H9 (cell line): ENCODE measurements around the gene CD300E. TPM values are rescaled to one million over a fixed set of nuclear protein-coding genes. Genes with fewer than 3 reads are reported as not detected.

Experiments
- DNase-seq: peaks from one replicate; pipeline ENCODE4 v3.0.0-alpha.2; 2017
- H2AFZ ChIP-seq: one replicate; pipeline ENCODE4 v1.6.1; 2013; ENCODE audit warnings: mild to moderate bottlenecking, low read length, control low read depth, moderate library complexity
- H2AK5ac ChIP-seq: 2 replicates; pipeline ENCODE4 v1.6.1; 2013; ENCODE audit warnings: low read length, control low read depth, mixed read lengths; ENCODE audit not compliant: insufficient read length
- H2BK120ac ChIP-seq: one replicate; pipeline ENCODE4 v1.6.1; 2013; ENCODE audit warnings: low read depth, mild to moderate bottlenecking, low read length, control low read depth, inconsistent platforms; ENCODE audit not compliant: poor library complexity, severe bottlenecking
- H2BK12ac ChIP-seq: 2 replicates; pipeline ENCODE4 v1.6.1; 2013; ENCODE audit warnings: low read length, control low read depth, mixed read lengths, low read depth; ENCODE audit not compliant: insufficient read length
- H2BK15ac ChIP-seq: 2 replicates; pipeline ENCODE4 v1.6.1; 2013; ENCODE audit warnings: low read depth, low read length, control low read depth
- H2BK20ac ChIP-seq: one replicate; pipeline ENCODE4 v1.6.1; 2013; ENCODE audit warnings: low read depth, mild to moderate bottlenecking, low read length, control low read depth, inconsistent platforms; ENCODE audit not compliant: poor library complexity, severe bottlenecking
- H2BK5ac ChIP-seq: 2 replicates; pipeline ENCODE4 v1.6.1; 2013; ENCODE audit warnings: low read length, control low read depth, mixed read lengths; ENCODE audit not compliant: insufficient read length
- H3K14ac ChIP-seq: 2 replicates; pipeline ENCODE4 v1.6.1; 2013; ENCODE audit warnings: low read length, control low read depth; ENCODE audit not compliant: insufficient read depth
- H3K18ac ChIP-seq: 2 replicates; pipeline ENCODE4 v1.6.1; 2013; ENCODE audit warnings: low read depth, mild to moderate bottlenecking, mixed read lengths, low read length, control low read depth; ENCODE audit not compliant: insufficient read length
- H3K23ac ChIP-seq: 2 replicates; pipeline ENCODE4 v1.6.1; 2013; ENCODE audit warnings: low read length, control low read depth, mixed read lengths, low read depth; ENCODE audit not compliant: insufficient read length
- H3K23me2 ChIP-seq: 2 replicates; pipeline ENCODE4 v1.6.1; 2013; ENCODE audit warnings: low read depth, mild to moderate bottlenecking, mixed read lengths, low read length, control low read depth; ENCODE audit not compliant: insufficient read length, poor library complexity, severe bottlenecking
- H3K27ac ChIP-seq: 2 replicates; pipeline ENCODE4 v1.5.1; 2013; ENCODE audit warnings: low read length, control low read depth, mixed read lengths, low read depth; ENCODE audit not compliant: insufficient read length
- H3K27me3 ChIP-seq: 2 replicates; pipeline ENCODE4 v1.6.1; 2013; ENCODE audit warnings: low read length, control low read depth, inconsistent platforms; ENCODE audit not compliant: insufficient read depth
- H3K4ac ChIP-seq: 2 replicates; pipeline ENCODE4 v1.6.1; 2013; ENCODE audit warnings: low read depth, mild to moderate bottlenecking, control low read depth, inconsistent platforms, low read length, moderate library complexity
- H3K4me1 ChIP-seq: 2 replicates; pipeline ENCODE4 v1.6.1; 2013; ENCODE audit warnings: low read length, control low read depth, inconsistent platforms; ENCODE audit not compliant: insufficient read depth
- H3K4me2 ChIP-seq: 2 replicates; pipeline ENCODE4 v1.6.1; 2013; ENCODE audit warnings: low read length, control low read depth, mixed read lengths; ENCODE audit not compliant: insufficient read length, insufficient read depth
- H3K56ac ChIP-seq: 2 replicates; pipeline ENCODE4 v1.6.1; 2013; ENCODE audit warnings: low read depth, mild to moderate bottlenecking, mixed read lengths, low read length, control low read depth; ENCODE audit not compliant: insufficient read length
- H3K79me1 ChIP-seq: 2 replicates; pipeline ENCODE4 v1.6.1; 2013; ENCODE audit warnings: low read depth, mild to moderate bottlenecking, moderate library complexity, low read length, control low read depth, inconsistent platforms; ENCODE audit not compliant: insufficient read depth, poor library complexity, severe bottlenecking
- H3K79me2 ChIP-seq: 2 replicates; pipeline ENCODE4 v1.6.1; 2013; ENCODE audit warnings: low read length, control low read depth, inconsistent platforms; ENCODE audit not compliant: insufficient read depth
- H3K9ac ChIP-seq: 2 replicates; pipeline ENCODE4 v1.6.1; 2013; ENCODE audit warnings: low read length, control low read depth, mixed read lengths; ENCODE audit not compliant: insufficient read length; ENCODE audit errors: extremely low read depth
- H3K9me3 ChIP-seq: one replicate; pipeline ENCODE4 v1.6.1; 2013; ENCODE audit warnings: low read depth, low read length, inconsistent platforms; ENCODE audit not compliant: control insufficient read depth
- H3T11ph ChIP-seq: one replicate; pipeline ENCODE4 v1.6.1; 2013; ENCODE audit warnings: mild to moderate bottlenecking, low read length, control low read depth, inconsistent platforms
- H4K20me1 ChIP-seq: one replicate; pipeline ENCODE4 v1.6.1; 2013; ENCODE audit not compliant: control insufficient read depth, insufficient read length, insufficient read depth
- H4K5ac ChIP-seq: 2 replicates; pipeline ENCODE4 v1.6.1; 2013; ENCODE audit warnings: low read depth, mild to moderate bottlenecking, mixed read lengths, low read length, control low read depth; ENCODE audit not compliant: insufficient read length
- H4K8ac ChIP-seq: replicated peaks from 2 replicates; pipeline ENCODE4 v1.6.1; 2013; ENCODE audit warnings: low read length, control low read depth, mixed read lengths, low read depth; ENCODE audit not compliant: insufficient read length
- H4K91ac ChIP-seq: 2 replicates; pipeline ENCODE4 v1.6.1; 2013; ENCODE audit warnings: low read depth, mild to moderate bottlenecking, moderate library complexity, mixed read lengths, low read length, control low read depth; ENCODE audit not compliant: insufficient read length
- H3K27ac Mint-ChIP-seq, 3 experiments: 2 replicates in 2 of 3; 3 replicates in 1 of 3; pipeline ENCODE4 v1.8.0; 2020 to 2021; ENCODE audit warnings: mixed read lengths in 3 of 3, mild to moderate bottlenecking in 1 of 3, moderate library complexity in 1 of 3
- H3K27me3 Mint-ChIP-seq: 2 replicates; pipeline ENCODE4 v1.8.0; 2021; ENCODE audit warnings: low read depth, mild to moderate bottlenecking, moderate library complexity, mixed read lengths
- H3K36me3 Mint-ChIP-seq, 3 experiments: 2 replicates in 2 of 3; 3 replicates in 1 of 3; pipeline ENCODE4 v1.8.0; 2020 to 2021; ENCODE audit warnings: low read depth in 3 of 3, mixed read lengths in 3 of 3; ENCODE audit not compliant: insufficient read depth in 1 of 3
- H3K4me1 Mint-ChIP-seq, 2 experiments: 2 replicates each; pipeline ENCODE4 v1.8.0; 2020; ENCODE audit warnings: mixed read lengths in 2 of 2
- H3K4me3 Mint-ChIP-seq, 2 experiments: 2 replicates in 1 of 2; 3 replicates in 1 of 2; pipeline ENCODE4 v1.8.0; 2020 to 2021; ENCODE audit warnings: mild to moderate bottlenecking in 2 of 2, mixed read lengths in 2 of 2, moderate library complexity in 1 of 2
- H3K9me3 Mint-ChIP-seq, 2 experiments: 2 replicates in 1 of 2; 3 replicates in 1 of 2; pipeline ENCODE4 v1.8.0; 2020; ENCODE audit warnings: mild to moderate bottlenecking in 2 of 2, mixed read lengths in 2 of 2, moderate library complexity in 1 of 2
- WGBS: extraction: QIAGEN DNeasy Blood & Tissue Kit; methylation state at CpG from one replicate; pipeline ENCODE4 v1.1.7; 2013; ENCODE audit warnings: missing lambda C conversion rate, low lambda C conversion rate, mixed read lengths; ENCODE audit not compliant: insufficient read length; ENCODE audit errors: extremely low coverage; 5-methylcytosine and 5-hydroxymethylcytosine counted together
- total RNA-seq: library from RNA; stranded (reverse); gene quantifications from 2 replicates; pipeline ENCODE4 v1.2.1, GENCODE V29; 2021
- TF ChIP-seq, protein P1 (sequence below): fragments of 200-600 bp; sonication (generic); conservative IDR thresholded peaks from 3 replicates; pipeline ENCODE4 v1.8.0; 2021; ENCODE audit warnings: antibody characterized with exemption, mild to moderate bottlenecking

CD300E gene
- total RNA-seq, 1 experiment from 2014 or later, result not detected

GRCh38 chr17:74582633-74583032, 40.9 kb downstream of the CD300E start:
- Histone ChIP-seq H3K23ac (no peak overlapping the region), H3K23me2 (no peaks in the 10 kb centered on the region), H3K18ac (no peak overlapping the region), H4K20me1 (no peaks in the 10 kb centered on the region), H2BK15ac (no peak overlapping the region), H2AFZ (no peak overlapping the region), H3K27ac (no peak overlapping the region), H2BK120ac (no peak overlapping the region), H3K9ac (no peak overlapping the region), H3K9me3 (no peaks in the 10 kb centered on the region), H3K27me3 (no peaks in the 10 kb centered on the region), H4K8ac (no peak overlapping the region), H3K4me1 (no peaks in the 10 kb centered on the region), H3T11ph (no peak overlapping the region), H2BK20ac (no peak overlapping the region), H3K79me1 (no peaks in the 10 kb centered on the region), H4K5ac (no peak overlapping the region), H3K4ac (no peak overlapping the region), H3K14ac (no peak overlapping the region), H3K79me2 (no peaks in the 10 kb centered on the region), H2BK5ac (no peak overlapping the region), H3K56ac (no peak overlapping the region), H2BK12ac (no peak overlapping the region), H3K4me2 (no peak overlapping the region), H2AK5ac (no peak overlapping the region), H4K91ac (no peak overlapping the region)
- Mint-ChIP-seq H3K36me3 (no peaks in the 10 kb centered on the region), H3K9me3 (no peaks in the 10 kb centered on the region; a peak in 1 of 5 replicates), H3K27me3 (peaks cover 26% of the 10 kb centered on the region), H3K4me1 (no peaks in the 10 kb centered on the region; a peak in 1 of 4 replicates), H3K27ac (no peak overlapping the region), H3K4me3 (no peak overlapping the region)
- WGBS, result no CpG with 5 or more reads among the region's 10 CpGs
- TF ChIP-seq, protein P1, sequence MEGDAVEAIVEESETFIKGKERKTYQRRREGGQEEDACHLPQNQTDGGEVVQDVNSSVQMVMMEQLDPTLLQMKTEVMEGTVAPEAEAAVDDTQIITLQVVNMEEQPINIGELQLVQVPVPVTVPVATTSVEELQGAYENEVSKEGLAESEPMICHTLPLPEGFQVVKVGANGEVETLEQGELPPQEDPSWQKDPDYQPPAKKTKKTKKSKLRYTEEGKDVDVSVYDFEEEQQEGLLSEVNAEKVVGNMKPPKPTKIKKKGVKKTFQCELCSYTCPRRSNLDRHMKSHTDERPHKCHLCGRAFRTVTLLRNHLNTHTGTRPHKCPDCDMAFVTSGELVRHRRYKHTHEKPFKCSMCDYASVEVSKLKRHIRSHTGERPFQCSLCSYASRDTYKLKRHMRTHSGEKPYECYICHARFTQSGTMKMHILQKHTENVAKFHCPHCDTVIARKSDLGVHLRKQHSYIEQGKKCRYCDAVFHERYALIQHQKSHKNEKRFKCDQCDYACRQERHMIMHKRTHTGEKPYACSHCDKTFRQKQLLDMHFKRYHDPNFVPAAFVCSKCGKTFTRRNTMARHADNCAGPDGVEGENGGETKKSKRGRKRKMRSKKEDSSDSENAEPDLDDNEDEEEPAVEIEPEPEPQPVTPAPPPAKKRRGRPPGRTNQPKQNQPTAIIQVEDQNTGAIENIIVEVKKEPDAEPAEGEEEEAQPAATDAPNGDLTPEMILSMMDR, result no peak
- no peak for DNase-seq
